Cerebellar nuclear complex (tissue), 1 donor: ENCODE measurements around the gene SP100.
"Not testable (repeated sequence)": the region's sequence is repeated elsewhere in the genome, so short reads cannot be mapped to it uniquely, and the experiment has no call there.

Experiments used
- DNase-seq, 2 experiments: peaks; one replicate each; lab custom pipeline; 2025; lab: John Stamatoyannopoulos, UW

SP100 gene

GRCh38 chr2:230416061-230416721, at the start of gene SP100:
TSS of gene SP100 (plus strand) at chr2:230416201. CDS start at chr2:230416297, 96 bp downstream.
- DNase-seq, result no peak

- no peak for DNase-seq
These were observed 33.9 kb upstream of the SP100 start for GRCh38 chr2:230382108-230382507.

GRCh38 chr2:230383453-230383852, 32.5 kb upstream of the SP100 start:
- DNase-seq, result no peak

GRCh38 chr2:230384986-230385385, 31.0 kb upstream of the SP100 start:
- DNase-seq, result no peak

GRCh38 chr2:230394301-230394700, 21.7 kb upstream of the SP100 start:
- no peak for DNase-seq

GRCh38 chr2:230398698-230399097, 17.3 kb upstream of the SP100 start:
- DNase-seq, result not testable (repeated sequence)

GRCh38 chr2:230400041-230400440, 16.0 kb upstream of the SP100 start:
- DNase-seq, result no peak

GRCh38 chr2:230400454-230400853, 15.5 kb upstream of the SP100 start:
- DNase-seq, result no peak

GRCh38 chr2:230401026-230401425, 15.0 kb upstream of the SP100 start:
- DNase-seq, result not testable (repeated sequence)

GRCh38 chr2:230403746-230404145, 12.3 kb upstream of the SP100 start:
- no peak for DNase-seq

GRCh38 chr2:230405824-230406223, 10.2 kb upstream of the SP100 start:
- no peak for DNase-seq

GRCh38 chr2:230408244-230408842, 7.7 kb upstream of the SP100 start:
- no peak for DNase-seq

GRCh38 chr2:230409316-230409715, 6.7 kb upstream of the SP100 start:
- not testable (repeated sequence) for DNase-seq

GRCh38 chr2:230410263-230410662, 5.7 kb upstream of the SP100 start:
- no peak for DNase-seq

- no peak for DNase-seq
These were observed 5.0 kb upstream of the SP100 start for GRCh38 chr2:230410861-230411569.

GRCh38 chr2:230411570-230412370, 4.2 kb upstream of the SP100 start:
- no peak for DNase-seq

GRCh38 chr2:230412371-230412711, 3.7 kb upstream of the SP100 start:
- no peak for DNase-seq

- DNase-seq, result no peak
These were observed 3.2 kb upstream of the SP100 start for GRCh38 chr2:230412846-230413245.

GRCh38 chr2:230413479-230413878, 2.5 kb upstream of the SP100 start:
- DNase-seq, result no peak

GRCh38 chr2:230414302-230414701, 1.7 kb upstream of the SP100 start:
- no peak for DNase-seq

GRCh38 chr2:230417436-230417835, 1.4 kb downstream of the SP100 start:
- no peak for DNase-seq

GRCh38 chr2:230418341-230419016, 2.5 kb downstream of the SP100 start:
- DNase-seq, result no peak
